GM12801 (cell line): ENCODE data around the gene ORAI2.

Experiments
- CTCF ChIP-seq: IDR thresholded peaks from one replicate; pipeline ENCODE4 v1.5.1; 2011; ENCODE audit warnings: control low read depth; ENCODE audit not compliant: insufficient read length; ENCODE audit errors: extremely low read depth

Gene ORAI2

GRCh38 chr7:102451371-102452054, 18.1 kb downstream of the ORAI2 start:
- TF ChIP-seq CTCF: no peak

- TF ChIP-seq CTCF: no peak
Observed at GRCh38 chr7:102452451-102452850, 19.1 kb downstream of the ORAI2 start.

DNA sequence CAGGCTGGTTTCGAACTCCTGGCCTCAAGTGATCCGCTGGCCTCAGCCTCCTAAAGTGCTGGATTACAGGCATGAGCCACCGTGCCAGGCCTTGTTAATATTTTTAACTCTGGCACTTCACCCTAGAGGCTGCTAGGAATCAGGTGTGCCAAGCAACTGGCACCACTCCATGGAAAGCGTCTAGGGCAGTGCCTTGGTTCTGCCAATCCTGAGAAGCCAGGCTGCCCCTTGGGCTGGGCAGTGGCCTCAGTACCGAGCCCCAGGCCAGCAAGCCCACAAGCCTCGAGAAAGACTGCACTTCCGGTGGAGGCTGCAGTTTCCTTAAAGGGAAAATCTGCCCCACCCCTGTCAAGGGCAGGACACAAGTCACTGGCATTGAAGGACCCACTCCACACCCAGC, 19.9 kb downstream of the ORAI2 start:
- no peak for TF ChIP-seq CTCF

DNA sequence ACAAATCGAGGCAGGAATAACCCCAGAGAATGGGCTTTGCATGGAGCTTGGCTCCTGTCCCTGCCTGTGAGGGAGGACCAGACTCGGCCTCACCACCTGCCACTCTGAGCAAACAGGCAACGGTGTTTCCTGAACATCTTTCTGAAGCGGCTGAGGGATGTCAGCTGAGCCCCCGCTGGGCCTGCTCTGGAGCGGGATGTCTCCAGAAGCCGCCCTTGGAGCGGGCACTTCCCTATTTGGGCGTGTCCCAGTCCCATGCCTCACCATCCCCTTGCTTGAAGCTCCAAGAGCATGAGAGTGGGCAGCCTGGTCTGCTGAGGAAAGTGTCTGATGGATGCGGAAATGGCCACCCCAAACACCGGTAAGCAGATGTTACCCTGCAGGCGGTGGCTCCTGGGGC, 21.1 kb downstream of the ORAI2 start:
- TF ChIP-seq CTCF: no peak

- TF ChIP-seq CTCF: no peak
Observed at GRCh38 chr7:102455596-102455995, 22.2 kb downstream of the ORAI2 start.

- no peak for TF ChIP-seq CTCF
Observed at GRCh38 chr7:102456327-102456726, 23.0 kb downstream of the ORAI2 start.

- no peak for TF ChIP-seq CTCF
Observed at GRCh38 chr7:102457352-102457924, 24.1 kb downstream of the ORAI2 start.
